GM12878 (cell line): ENCODE measurements around the gene DNMBP. TPM values are rescaled to one million over a fixed set of nuclear protein-coding genes. Genes with fewer than 3 reads are reported as not detected.

Experiments
- ATAC-seq: fragments of 200-7000 bp; cut with Tn5 transposase; 3 replicates; pipeline ENCODE4 v1.9.1; 2020; ENCODE audit warnings: mild to moderate bottlenecking, moderate library complexity
- BruUV-seq: library from RNA; stranded (reverse); fragments of 400-500 nt; replicated peaks from 2 replicates; lab custom pipeline; 2021; lab: Mats Ljungman, UMichigan
- CTCF ChIA-PET: fragments of 300-600 bp; sonication (Branson Sonifier 250); formaldehyde crosslinking; extraction: SDS; loops from one replicate; lab custom pipeline; 2021; ENCODE audit warnings: inconsistent platforms; lab: Yijun Ruan, JAX
- POLR2A ChIA-PET: fragments of 350-600 bp; formaldehyde crosslinking; extraction: SDS; loops from one replicate; lab custom pipeline; 2021; ENCODE audit warnings: inconsistent platforms; lab: Charles Lee
- RAD21 ChIA-PET: fragments of 300-600 bp; sonication (Branson Sonifier 250); formaldehyde crosslinking; loops from one replicate; lab custom pipeline; 2023; ENCODE audit warnings: antibody characterized with exemption; ENCODE audit not compliant: unreplicated experiment; lab: Charles Lee
- SMC1A ChIA-PET: fragments of 300-600 bp; sonication (Branson Sonifier 250); formaldehyde crosslinking; loops from one replicate; lab custom pipeline; 2023; ENCODE audit not compliant: unreplicated experiment, uncharacterized antibody; lab: Charles Lee
- DNase-seq: peaks from one replicate; pipeline ENCODE4 v3.0.0-alpha.2; 2011; ENCODE audit warnings: low read depth, low spot score
- FAIRE-seq: peaks from 3 replicates; lab custom pipeline; 2011; peaks lifted over from hg19 to GRCh38; lab: Jason Lieb, UNC
- H2AFZ ChIP-seq: 2 replicates; pipeline ENCODE4 v1.6.0; 2011; ENCODE audit warnings: low read depth, low read length, control low read depth; ENCODE audit not compliant: control insufficient read depth
- H3K27ac ChIP-seq: 2 replicates; pipeline ENCODE4 v1.5.1; 2011; ENCODE audit warnings: control low read depth; ENCODE audit not compliant: control insufficient read depth, insufficient read depth
- H3K27me3 ChIP-seq, 2 experiments: replicated peaks in 1 of 2; 2 replicates each; pipeline versions ENCODE4 v1.6.0 to v1.6.1; 2011; ENCODE audit warnings: low read length in 1 of 2; ENCODE audit not compliant: control insufficient read depth in 2 of 2, insufficient read depth in 2 of 2
- H3K36me3 ChIP-seq, 2 experiments: 2 replicates each; pipeline ENCODE4 v1.5.1; 2011; ENCODE audit warnings: low read length in 1 of 2; ENCODE audit not compliant: control insufficient read depth in 2 of 2, insufficient read depth in 2 of 2
- H3K4me1 ChIP-seq: 2 replicates; pipeline ENCODE4 v1.6.1; 2011; ENCODE audit warnings: mild to moderate bottlenecking, low read length, moderate library complexity, mixed read lengths; ENCODE audit not compliant: control insufficient read depth, insufficient read depth
- H3K4me2 ChIP-seq: 2 replicates; pipeline ENCODE4 v1.6.0; 2011; ENCODE audit warnings: control low read depth; ENCODE audit not compliant: control insufficient read depth, insufficient read depth
- H3K4me3 ChIP-seq: fragments of 200-600 bp; sonication (generic); 2 replicates; pipeline ENCODE4 v1.5.1; 2016
- H3K79me2 ChIP-seq: 2 replicates; pipeline ENCODE4 v1.6.0; 2011; ENCODE audit warnings: low read length; ENCODE audit not compliant: control insufficient read depth, insufficient read depth
- H3K9ac ChIP-seq: 2 replicates; pipeline ENCODE4 v1.8.0; 2011; ENCODE audit warnings: low read length, control low read depth, mixed read lengths; ENCODE audit not compliant: control insufficient read depth, insufficient read depth
- H3K9me3 ChIP-seq: replicated peaks from 3 replicates; pipeline ENCODE4 v1.5.1; 2011; ENCODE audit warnings: mild to moderate bottlenecking, low read length; ENCODE audit not compliant: control insufficient read depth, insufficient read depth
- H4K20me1 ChIP-seq: 2 replicates; pipeline ENCODE4 v1.6.0; 2011; ENCODE audit not compliant: control insufficient read depth, insufficient read depth
- ATF7 ChIP-seq: fragments of 450-650 bp; IDR thresholded peaks from 2 replicates; pipeline ENCODE4 v1.6.1; 2016; ENCODE audit warnings: low read depth, mild to moderate bottlenecking
- BRCA1 ChIP-seq: IDR thresholded peaks from 2 replicates; pipeline ENCODE4 v1.6.1; 2011; ENCODE audit warnings: low read depth, low read length, improper control_type of control experiment
- HDAC2 ChIP-seq: fragments of 200-600 bp; sonication (generic); IDR thresholded peaks from 2 replicates; pipeline ENCODE4 v1.6.1; 2017
- KDM1A ChIP-seq: fragments of 200-600 bp; sonication (generic); IDR thresholded peaks from 2 replicates; pipeline ENCODE4 v1.6.1; 2016; ENCODE audit warnings: borderline replicate concordance
- MYB ChIP-seq: fragments of 150-350 bp; IDR thresholded peaks from 2 replicates; pipeline ENCODE4 v1.6.1; 2014; ENCODE audit warnings: mild to moderate bottlenecking, low read depth, low read length, borderline replicate concordance
- MYC ChIP-seq: IDR thresholded peaks from 2 replicates; pipeline ENCODE4 v1.6.1; 2011; ENCODE audit warnings: mild to moderate bottlenecking, low read length, moderate library complexity, inconsistent platforms; ENCODE audit not compliant: insufficient read depth, insufficient replicate concordance, insufficient read length, severe bottlenecking
- NFIC ChIP-seq: IDR thresholded peaks from 2 replicates; pipeline ENCODE4 v1.6.1; 2012; ENCODE audit warnings: low read depth, mild to moderate bottlenecking, inconsistent platforms, low read length, moderate library complexity
- RELA ChIP-seq: fragments of 450-650 bp; IDR thresholded peaks from 2 replicates; pipeline ENCODE4 v1.8.0; 2014; ENCODE audit warnings: borderline replicate concordance; ENCODE audit not compliant: partially characterized antibody
- RUNX3 ChIP-seq: IDR thresholded peaks from 2 replicates; pipeline ENCODE4 v1.6.1; 2012; ENCODE audit warnings: low read length, inconsistent platforms
- SPI1 ChIP-seq: IDR thresholded peaks from 2 replicates; pipeline ENCODE4 v1.6.1; 2011; ENCODE audit warnings: low read depth, mild to moderate bottlenecking, low read length, moderate library complexity, borderline replicate concordance; ENCODE audit not compliant: insufficient read depth
- TAF1 ChIP-seq: IDR thresholded peaks from 2 replicates; pipeline ENCODE4 v1.6.1; 2011; ENCODE audit warnings: mild to moderate bottlenecking, low read depth, low read length, borderline replicate concordance
- YBX1 ChIP-seq: fragments of 450-650 bp; IDR thresholded peaks from 2 replicates; pipeline ENCODE4 v1.6.1; 2016; ENCODE audit warnings: antibody characterized with exemption
- ZNF207 ChIP-seq: fragments of 450-650 bp; IDR thresholded peaks from 2 replicates; pipeline ENCODE4 v1.6.1; 2014; ENCODE audit warnings: antibody characterized with exemption, mild to moderate bottlenecking, borderline replicate concordance
- ZNF217 ChIP-seq: fragments of 450-650 bp; IDR thresholded peaks from 2 replicates; pipeline ENCODE4 v1.6.1; 2017; ENCODE audit warnings: antibody characterized with exemption, mild to moderate bottlenecking
- ZNF274 ChIP-seq: IDR thresholded peaks from one replicate; pipeline ENCODE4 v1.8.0; 2011; ENCODE audit not compliant: insufficient read length, insufficient read depth
- ZSCAN29 ChIP-seq: fragments of 450-650 bp; IDR thresholded peaks from 2 replicates; pipeline ENCODE4 v1.6.1; 2017; ENCODE audit warnings: mild to moderate bottlenecking, moderate library complexity
- WGBS: methylation state at CpG from one replicate; pipeline ENCODE4 v1.1.6; 2016; ENCODE audit warnings: low lambda C conversion rate; ENCODE audit not compliant: insufficient replicate concordance, insufficient coverage; ENCODE audit errors: missing lambda C conversion rate; 5-methylcytosine and 5-hydroxymethylcytosine counted together
- in situ Hi-C: fragments of 300-500 bp; cut with MboI; formaldehyde crosslinking; loops from 9 replicates; pipeline ENCODE4 v1.14.3; 2018; ENCODE audit warnings: mixed read lengths
- intact Hi-C: fragments of 100-400 bp; cut with micrococcal nuclease; formaldehyde crosslinking; loops from one replicate; pipeline ENCODE4 v1.14.2; 2022; ENCODE audit not compliant: unreplicated experiment
- polyA plus RNA-seq, 11 experiments: library from polyadenylated mRNA; depleted of rRNA in 4 of 11; unstranded in 6 of 11; stranded (reverse) in 5 of 11; fragments of >200 nt; fragmentation: Nextera tagmentation in 4 of 11; fragmentation: Illumina TruSeq in 1 of 11; extraction: Ambion mirVana in 4 of 11; extraction: Trizol in 1 of 11; gene quantifications; 1 replicate in 1 of 11; 2 replicates in 10 of 11; pipeline versions ENCODE4 v1.2.1 to v1.2.3, GENCODE V29; 2011 to 2016; ENCODE audit warnings: inconsistent platforms in 2 of 11, missing spikeins in 2 of 11, low read depth in 1 of 11
- total RNA-seq, 4 experiments: library from RNA; depleted of rRNA in 3 of 4; stranded (reverse); fragments of >200 nt in 3 of 4; fragmentation: Illumina TruSeq in 1 of 4; extraction: Trizol in 1 of 4; gene quantifications; 2 replicates each; pipeline versions ENCODE4 v1.2.1 to v1.2.3, GENCODE V29; 2013 to 2021
- TF ChIP-seq, protein P1 (sequence below): fragments of 450-650 bp; IDR thresholded peaks from 2 replicates; pipeline ENCODE4 v1.6.1; 2017; ENCODE audit warnings: low read depth, mild to moderate bottlenecking, moderate library complexity
- TF ChIP-seq, protein P2 (sequence below): IDR thresholded peaks from 2 replicates; pipeline ENCODE4 v1.6.1; 2011; ENCODE audit warnings: low read depth, mild to moderate bottlenecking, low read length, moderate library complexity, borderline replicate concordance; ENCODE audit errors: extremely low read depth

DNMBP gene
- total and polyA plus RNA-seq, 10 of the 15 experiments (the other 5 are each of a cell fraction or from before 2014, with no cell fraction given): 7.1 to 45.0 (median 22.0) TPM

DNA sequence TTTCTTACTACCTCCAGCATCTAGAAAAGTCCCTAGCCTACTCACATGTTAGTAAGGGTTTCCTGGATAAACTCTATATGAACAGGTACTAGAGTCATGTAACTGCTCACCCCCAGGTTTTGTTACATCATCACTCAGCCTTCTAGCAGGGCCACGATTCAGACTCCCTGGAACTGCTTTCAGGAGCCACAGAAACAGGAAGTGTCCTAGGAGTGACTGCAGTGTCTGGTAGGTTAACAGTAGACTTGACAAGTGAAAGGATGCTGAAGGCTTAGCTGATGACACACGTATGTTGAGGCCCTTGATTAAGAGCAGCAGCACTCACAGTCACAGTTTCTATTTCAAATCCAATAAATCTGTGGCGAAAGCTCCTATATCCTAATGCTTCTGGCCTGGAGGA, 101.2 kb downstream of the DNMBP start:
- SMC1A ChIA-PET: interaction anchor here (1.0 to 2.0 kb wide), 5 partner anchors 12 to 137 kb away, joined by 3 to 8 read pairs (median 4); no protein-coding TSS in a partner anchor
- WGBS: 63% methylated on average over 3 of the region's 3 CpGs
- DNase-seq: no peak
- no peaks in the 10 kb centered on the region for H3K27me3 ChIP-seq
- FAIRE-seq: no peak
- no peaks in the 10 kb centered on the region; the same call in 1 of the 2 replicates for H3K79me2 ChIP-seq
- H3K36me3 ChIP-seq: peaks cover 22 to 33% of the 10 kb centered on the region in 2 experiments
- H3K4me3 ChIP-seq: no peak overlapping the region
- no peak overlapping the region for H3K27ac ChIP-seq
- no peaks in the 10 kb centered on the region for H3K4me1 ChIP-seq
- in situ Hi-C loops: no loop called here
- intact Hi-C loops: no loop called here
- no TSS peak for BruUV-seq
- no peaks in the 10 kb centered on the region for H3K9me3 ChIP-seq
- RAD21 ChIA-PET: interaction anchor here (1.9 kb wide), 1 partner anchor 101 kb away, joined by 5 read pairs; the partner anchor contains the start of gene DNMBP
- H2AFZ ChIP-seq: no peak overlapping the region
- POLR2A ChIA-PET: no interaction called here
- no peak overlapping the region for H3K9ac ChIP-seq
- TF ChIP-seq SPI1 (peak; percentile 40; the same call in 1 of the 2 replicates), ATF7 (no peak)
- CTCF ChIA-PET: no interaction called here
- H3K4me2 ChIP-seq: no peak overlapping the region
- no peak for ATAC-seq
- H4K20me1 ChIP-seq: peaks cover 3% of the 10 kb centered on the region; the same call in 1 of the 2 replicates

DNA sequence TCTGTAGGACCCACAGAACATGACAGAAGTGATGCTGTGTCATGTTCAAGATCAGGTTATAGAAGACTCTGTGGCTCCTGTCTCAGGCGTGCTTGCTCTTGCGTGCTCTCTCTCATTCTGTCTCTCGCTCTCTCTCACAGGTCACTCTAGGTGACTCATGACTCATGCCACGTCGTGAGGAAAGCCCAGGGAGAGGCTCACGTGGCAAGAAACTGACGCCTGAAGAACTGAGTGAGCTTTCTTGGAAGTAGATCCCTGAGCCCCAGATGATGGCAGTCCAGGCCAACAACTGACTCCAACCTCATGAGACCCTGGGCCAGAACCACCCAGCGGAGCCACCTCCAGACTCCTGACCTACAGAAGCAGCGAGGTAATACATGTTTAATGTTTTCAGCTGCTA, 103.3 kb downstream of the DNMBP start:
- ChIA-PET RAD21 (interaction anchor here (1.1 kb wide), 1 partner anchor 56 kb away, joined by 3 read pairs; no protein-coding TSS in a partner anchor), CTCF (interaction anchor here (0.6 to 1.6 kb wide), 3 partner anchors 9 to 139 kb away, joined by 3 to 6 read pairs (median 3); no protein-coding TSS in a partner anchor), SMC1A (no interaction called here), POLR2A (no interaction called here)
- Histone ChIP-seq H3K27me3 (no peaks in the 10 kb centered on the region), H4K20me1 (peaks cover 3% of the 10 kb centered on the region; the same call in 1 of the 2 replicates), H3K36me3 (peaks cover 22 to 39% of the 10 kb centered on the region in 2 experiments), H2AFZ (no peak overlapping the region), H3K27ac (no peak overlapping the region), H3K9ac (no peak overlapping the region), H3K4me1 (no peaks in the 10 kb centered on the region), H3K4me3 (no peak overlapping the region), H3K79me2 (no peaks in the 10 kb centered on the region), H3K9me3 (no peaks in the 10 kb centered on the region), H3K4me2 (no peak overlapping the region)
- no peak for DNase-seq
- no TSS peak for BruUV-seq
- in situ Hi-C loops: no loop called here
- WGBS: 67% methylated on average over 9 of the region's 9 CpGs
- no peak for FAIRE-seq
- ATAC-seq: no peak
- intact Hi-C loops: no loop called here
- TF ChIP-seq RELA: no peak
- TF ChIP-seq KDM1A: no peak
- no peak for TF ChIP-seq ZNF274
- no peak for TF ChIP-seq MYC
- TF ChIP-seq, protein P1, sequence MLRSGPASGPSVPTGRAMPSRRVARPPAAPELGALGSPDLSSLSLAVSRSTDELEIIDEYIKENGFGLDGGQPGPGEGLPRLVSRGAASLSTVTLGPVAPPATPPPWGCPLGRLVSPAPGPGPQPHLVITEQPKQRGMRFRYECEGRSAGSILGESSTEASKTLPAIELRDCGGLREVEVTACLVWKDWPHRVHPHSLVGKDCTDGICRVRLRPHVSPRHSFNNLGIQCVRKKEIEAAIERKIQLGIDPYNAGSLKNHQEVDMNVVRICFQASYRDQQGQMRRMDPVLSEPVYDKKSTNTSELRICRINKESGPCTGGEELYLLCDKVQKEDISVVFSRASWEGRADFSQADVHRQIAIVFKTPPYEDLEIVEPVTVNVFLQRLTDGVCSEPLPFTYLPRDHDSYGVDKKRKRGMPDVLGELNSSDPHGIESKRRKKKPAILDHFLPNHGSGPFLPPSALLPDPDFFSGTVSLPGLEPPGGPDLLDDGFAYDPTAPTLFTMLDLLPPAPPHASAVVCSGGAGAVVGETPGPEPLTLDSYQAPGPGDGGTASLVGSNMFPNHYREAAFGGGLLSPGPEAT: no peak
- TF ChIP-seq ZNF217: no peak
- no peak for TF ChIP-seq ZNF207
- TF ChIP-seq YBX1: no peak
- TF ChIP-seq ZSCAN29: no peak
- TF ChIP-seq HDAC2: no peak
- no peak for TF ChIP-seq RUNX3
- TF ChIP-seq TAF1: no peak
- no peak for TF ChIP-seq NFIC
- TF ChIP-seq BRCA1: no peak
- TF ChIP-seq MYB: no peak
- TF ChIP-seq, protein P2, sequence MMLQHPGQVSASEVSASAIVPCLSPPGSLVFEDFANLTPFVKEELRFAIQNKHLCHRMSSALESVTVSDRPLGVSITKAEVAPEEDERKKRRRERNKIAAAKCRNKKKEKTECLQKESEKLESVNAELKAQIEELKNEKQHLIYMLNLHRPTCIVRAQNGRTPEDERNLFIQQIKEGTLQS: no peak
